ENCODE results near the gene PTPRD. TPM values are rescaled to one million over a fixed set of nuclear protein-coding genes. Genes with fewer than 3 reads are reported as not detected.
"Not testable (repeated sequence)": the region's sequence is repeated elsewhere in the genome, so short reads cannot be mapped to it uniquely, and the experiment has no call there.

Gene PTPRD
- total RNA-seq, 1 experiment from 2014 or later = 32.5 TPM

GRCh38 chr9:8978334-8978733, 1634.5 kb downstream of the PTPRD start:
- no peak overlapping the region for H2BK20ac ChIP-seq (ENCODE audit: low read depth, low read length, poor library complexity, severe bottlenecking)
- no peak overlapping the region for H3K56ac ChIP-seq (ENCODE audit: insufficient read length, low read depth, low read length)
- no peak overlapping the region for H2AK5ac ChIP-seq (ENCODE audit: insufficient read length, low read length)
- no peak overlapping the region; the same call in 1 of the 2 replicates for H3K14ac ChIP-seq (ENCODE audit: insufficient read depth, low read length)
- H3K23me2 ChIP-seq (ENCODE audit: insufficient read length, low read depth, low read length, poor library complexity, severe bottlenecking) = no peaks in the 10 kb centered on the region
- no peak overlapping the region for H4K91ac ChIP-seq (ENCODE audit: insufficient read length, low read depth, low read length)
- no peaks in the 10 kb centered on the region for H3K4me1 ChIP-seq (ENCODE audit: insufficient read depth, low read length)
- H2BK5ac ChIP-seq (ENCODE audit: insufficient read length, low read length) = no peak overlapping the region
- no peak overlapping the region for H3K4me3 Mint-ChIP-seq
- no peaks in the 10 kb centered on the region for H4K20me1 ChIP-seq (ENCODE audit: control insufficient read depth, insufficient read depth, insufficient read length)
- H3K36me3 Mint-ChIP-seq (ENCODE audit: insufficient read depth in 1 of 3, low read depth in 3 of 3) = no peaks in the 10 kb centered on the region
- H3K27me3 Mint-ChIP-seq (ENCODE audit: low read depth) = no peaks in the 10 kb centered on the region
- H3K79me2 ChIP-seq (ENCODE audit: insufficient read depth, low read length) = no peaks in the 10 kb centered on the region
- no peak overlapping the region for H2AFZ ChIP-seq (ENCODE audit: low read length)
- H4K5ac ChIP-seq (ENCODE audit: insufficient read length, low read depth, low read length) = no peak overlapping the region
- no peak overlapping the region for H3K4ac ChIP-seq (ENCODE audit: low read depth, low read length)
- no CpG with 5 or more reads among the region's 6 CpGs for WGBS (ENCODE audit: extremely low coverage, insufficient read length, low lambda C conversion rate)
- H3K4me2 ChIP-seq (ENCODE audit: insufficient read depth, insufficient read length, low read length) = no peak overlapping the region
- no peak overlapping the region for H3K27ac Mint-ChIP-seq
- no peak overlapping the region for H3K9ac ChIP-seq (ENCODE audit: extremely low read depth, insufficient read length, low read length)
- no peak overlapping the region for H2BK12ac ChIP-seq (ENCODE audit: insufficient read length, low read depth, low read length)
- H4K8ac ChIP-seq (replicated peaks; ENCODE audit: insufficient read length, low read depth, low read length) = no peak overlapping the region
- no peaks in the 10 kb centered on the region for H3K27me3 ChIP-seq (ENCODE audit: insufficient read depth, low read length)
- no peak overlapping the region for H3K27ac ChIP-seq (ENCODE audit: insufficient read length, low read depth, low read length)
- no peak for DNase-seq
- H3K4me1 Mint-ChIP-seq = no peaks in the 10 kb centered on the region
- H2BK120ac ChIP-seq (ENCODE audit: low read depth, low read length, poor library complexity, severe bottlenecking) = no peak overlapping the region
- H3K9me3 Mint-ChIP-seq = 0 out of 5 replicates have a peak, but pooled peaks cover 0 to under 1% of the 10 kb centered on the region in 2 experiments
- H3K79me1 ChIP-seq (ENCODE audit: insufficient read depth, low read depth, low read length, poor library complexity, severe bottlenecking) = no peaks in the 10 kb centered on the region
- no peaks in the 10 kb centered on the region for H3K9me3 ChIP-seq (ENCODE audit: control insufficient read depth, low read depth, low read length)
- no peak overlapping the region for H3K23ac ChIP-seq (ENCODE audit: insufficient read length, low read depth, low read length)
- no peak overlapping the region for H2BK15ac ChIP-seq (ENCODE audit: low read depth, low read length)
- H3T11ph ChIP-seq (ENCODE audit: low read length) = no peak overlapping the region
- TF ChIP-seq, protein P1, sequence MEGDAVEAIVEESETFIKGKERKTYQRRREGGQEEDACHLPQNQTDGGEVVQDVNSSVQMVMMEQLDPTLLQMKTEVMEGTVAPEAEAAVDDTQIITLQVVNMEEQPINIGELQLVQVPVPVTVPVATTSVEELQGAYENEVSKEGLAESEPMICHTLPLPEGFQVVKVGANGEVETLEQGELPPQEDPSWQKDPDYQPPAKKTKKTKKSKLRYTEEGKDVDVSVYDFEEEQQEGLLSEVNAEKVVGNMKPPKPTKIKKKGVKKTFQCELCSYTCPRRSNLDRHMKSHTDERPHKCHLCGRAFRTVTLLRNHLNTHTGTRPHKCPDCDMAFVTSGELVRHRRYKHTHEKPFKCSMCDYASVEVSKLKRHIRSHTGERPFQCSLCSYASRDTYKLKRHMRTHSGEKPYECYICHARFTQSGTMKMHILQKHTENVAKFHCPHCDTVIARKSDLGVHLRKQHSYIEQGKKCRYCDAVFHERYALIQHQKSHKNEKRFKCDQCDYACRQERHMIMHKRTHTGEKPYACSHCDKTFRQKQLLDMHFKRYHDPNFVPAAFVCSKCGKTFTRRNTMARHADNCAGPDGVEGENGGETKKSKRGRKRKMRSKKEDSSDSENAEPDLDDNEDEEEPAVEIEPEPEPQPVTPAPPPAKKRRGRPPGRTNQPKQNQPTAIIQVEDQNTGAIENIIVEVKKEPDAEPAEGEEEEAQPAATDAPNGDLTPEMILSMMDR (conservative IDR thresholded peaks at IDR 0.05) = peak; percentile 48
- H3K18ac ChIP-seq (ENCODE audit: insufficient read length, low read depth, low read length) = no peak overlapping the region

GRCh38 chr9:8968350-8968749, 1644.5 kb downstream of the PTPRD start:
- H4K91ac ChIP-seq (ENCODE audit: insufficient read length, low read depth, low read length); H3K4ac ChIP-seq (ENCODE audit: low read depth, low read length); H3K79me1 ChIP-seq (ENCODE audit: insufficient read depth, low read depth, low read length, poor library complexity, severe bottlenecking); H3K36me3 Mint-ChIP-seq (ENCODE audit: insufficient read depth in 1 of 3, low read depth in 3 of 3); H2BK20ac ChIP-seq (ENCODE audit: low read depth, low read length, poor library complexity, severe bottlenecking); H3K9me3 ChIP-seq (ENCODE audit: control insufficient read depth, low read depth, low read length); H3T11ph ChIP-seq (ENCODE audit: low read length); H4K20me1 ChIP-seq (ENCODE audit: control insufficient read depth, insufficient read depth, insufficient read length); H2BK120ac ChIP-seq (ENCODE audit: low read depth, low read length, poor library complexity, severe bottlenecking); H3K4me2 ChIP-seq (ENCODE audit: insufficient read depth, insufficient read length, low read length); H3K27ac ChIP-seq (ENCODE audit: insufficient read length, low read depth, low read length); H3K4me3 Mint-ChIP-seq; H2BK5ac ChIP-seq (ENCODE audit: insufficient read length, low read length); H3K14ac ChIP-seq (ENCODE audit: insufficient read depth, low read length); H3K9me3 Mint-ChIP-seq; H4K5ac ChIP-seq (ENCODE audit: insufficient read length, low read depth, low read length); H3K23ac ChIP-seq (ENCODE audit: insufficient read length, low read depth, low read length); H3K4me1 ChIP-seq (ENCODE audit: insufficient read depth, low read length); H3K27me3 Mint-ChIP-seq (ENCODE audit: low read depth); H3K56ac ChIP-seq (ENCODE audit: insufficient read length, low read depth, low read length); H3K27me3 ChIP-seq (ENCODE audit: insufficient read depth, low read length); H3K79me2 ChIP-seq (ENCODE audit: insufficient read depth, low read length); H2AFZ ChIP-seq (ENCODE audit: low read length); H3K23me2 ChIP-seq (ENCODE audit: insufficient read length, low read depth, low read length, poor library complexity, severe bottlenecking); H2BK12ac ChIP-seq (ENCODE audit: insufficient read length, low read depth, low read length); H4K8ac ChIP-seq (replicated peaks; ENCODE audit: insufficient read length, low read depth, low read length); H3K4me1 Mint-ChIP-seq; H3K9ac ChIP-seq (ENCODE audit: extremely low read depth, insufficient read length, low read length); H3K18ac ChIP-seq (ENCODE audit: insufficient read length, low read depth, low read length); H2BK15ac ChIP-seq (ENCODE audit: low read depth, low read length); DNase-seq; H3K27ac Mint-ChIP-seq; H2AK5ac ChIP-seq (ENCODE audit: insufficient read length, low read length): not testable (repeated sequence)
- no CpG with 5 or more reads among the region's 3 CpGs for WGBS (ENCODE audit: extremely low coverage, insufficient read length, low lambda C conversion rate)

All from H9 (cell line).